ENCODE data around the gene AGPAT3.

Gene AGPAT3

DNA sequence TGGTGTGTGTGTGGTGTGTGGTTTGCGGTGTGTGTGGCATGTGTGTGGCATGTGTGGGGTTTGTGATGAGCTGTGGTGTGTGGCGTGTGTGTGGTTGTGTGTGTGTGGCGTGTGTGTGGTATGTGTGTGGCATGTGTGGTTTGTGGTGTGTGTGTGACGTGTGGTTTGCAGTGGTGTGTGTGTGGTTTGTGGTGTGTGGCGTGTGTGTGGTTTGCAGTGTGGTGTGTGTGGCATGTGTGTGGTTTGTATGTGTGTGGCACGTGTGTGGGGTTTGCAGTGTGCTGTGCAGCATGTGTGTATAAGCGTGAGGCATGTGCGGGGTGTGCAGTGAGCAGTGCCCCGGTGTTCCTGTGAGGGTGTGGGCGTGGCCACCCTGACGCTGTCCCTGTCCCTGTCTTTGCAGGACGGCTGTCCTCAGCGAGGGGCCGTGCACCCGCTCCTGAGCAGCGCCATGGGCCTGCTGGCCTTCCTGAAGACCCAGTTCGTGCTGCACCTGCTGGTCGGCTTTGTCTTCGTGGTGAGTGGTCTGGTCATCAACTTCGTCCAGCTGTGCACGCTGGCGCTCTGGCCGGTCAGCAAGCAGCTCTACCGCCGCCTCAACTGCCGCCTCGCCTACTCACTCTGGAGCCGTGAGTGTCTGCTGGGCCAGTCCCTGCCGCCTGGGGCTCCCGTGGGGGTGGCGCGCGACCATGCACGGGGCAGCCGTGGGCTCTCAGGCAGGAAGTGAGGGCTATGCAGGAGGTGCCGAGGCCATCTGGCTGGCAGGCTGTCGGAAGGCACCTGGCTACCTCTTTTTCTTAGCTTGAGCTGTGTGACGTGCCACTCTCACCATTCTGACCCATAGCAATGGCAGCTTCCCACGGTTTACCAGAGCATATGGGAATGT lies 94.5 kb downstream of the AGPAT3 start:
- TF ChIP-seq, protein P1, sequence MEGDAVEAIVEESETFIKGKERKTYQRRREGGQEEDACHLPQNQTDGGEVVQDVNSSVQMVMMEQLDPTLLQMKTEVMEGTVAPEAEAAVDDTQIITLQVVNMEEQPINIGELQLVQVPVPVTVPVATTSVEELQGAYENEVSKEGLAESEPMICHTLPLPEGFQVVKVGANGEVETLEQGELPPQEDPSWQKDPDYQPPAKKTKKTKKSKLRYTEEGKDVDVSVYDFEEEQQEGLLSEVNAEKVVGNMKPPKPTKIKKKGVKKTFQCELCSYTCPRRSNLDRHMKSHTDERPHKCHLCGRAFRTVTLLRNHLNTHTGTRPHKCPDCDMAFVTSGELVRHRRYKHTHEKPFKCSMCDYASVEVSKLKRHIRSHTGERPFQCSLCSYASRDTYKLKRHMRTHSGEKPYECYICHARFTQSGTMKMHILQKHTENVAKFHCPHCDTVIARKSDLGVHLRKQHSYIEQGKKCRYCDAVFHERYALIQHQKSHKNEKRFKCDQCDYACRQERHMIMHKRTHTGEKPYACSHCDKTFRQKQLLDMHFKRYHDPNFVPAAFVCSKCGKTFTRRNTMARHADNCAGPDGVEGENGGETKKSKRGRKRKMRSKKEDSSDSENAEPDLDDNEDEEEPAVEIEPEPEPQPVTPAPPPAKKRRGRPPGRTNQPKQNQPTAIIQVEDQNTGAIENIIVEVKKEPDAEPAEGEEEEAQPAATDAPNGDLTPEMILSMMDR (IDR thresholded peaks at IDR 0.05; ENCODE audit: insufficient read depth, low read length, missing control alignments): no peak
- ChIA-PET POLR2A (no interaction called here), CTCF (interaction anchor here (1.5 kb wide), 1 partner anchor 16 kb away, joined by 6 read pairs; no protein-coding TSS in a partner anchor)
- H3K4me3 ChIP-seq (ENCODE audit: low read depth, low read length): no peak overlapping the region
- DNase-seq (ENCODE audit: low read depth, low spot score): no peak

GRCh38 chr21:43961382-43961909 lies 96.4 kb downstream of the AGPAT3 start:
- no peak overlapping the region for H3K4me3 ChIP-seq (ENCODE audit: low read depth, low read length)
- TF ChIP-seq, protein P1 (IDR thresholded peaks at IDR 0.05; ENCODE audit: insufficient read depth, low read length, missing control alignments): no peak
- ChIA-PET POLR2A (no interaction called here), CTCF (no interaction called here)
- DNase-seq (ENCODE audit: low read depth, low spot score): no peak

- no peak overlapping the region for H3K4me3 ChIP-seq (ENCODE audit: low read depth, low read length)
- ChIA-PET POLR2A (no interaction called here), CTCF (no interaction called here)
- DNase-seq (ENCODE audit: low read depth, low spot score): no peak
- TF ChIP-seq, protein P1 (IDR thresholded peaks at IDR 0.05; ENCODE audit: insufficient read depth, low read length, missing control alignments): no peak
Observed at GRCh38 chr21:43965911-43966585, 101.0 kb downstream of the AGPAT3 start.

DNA sequence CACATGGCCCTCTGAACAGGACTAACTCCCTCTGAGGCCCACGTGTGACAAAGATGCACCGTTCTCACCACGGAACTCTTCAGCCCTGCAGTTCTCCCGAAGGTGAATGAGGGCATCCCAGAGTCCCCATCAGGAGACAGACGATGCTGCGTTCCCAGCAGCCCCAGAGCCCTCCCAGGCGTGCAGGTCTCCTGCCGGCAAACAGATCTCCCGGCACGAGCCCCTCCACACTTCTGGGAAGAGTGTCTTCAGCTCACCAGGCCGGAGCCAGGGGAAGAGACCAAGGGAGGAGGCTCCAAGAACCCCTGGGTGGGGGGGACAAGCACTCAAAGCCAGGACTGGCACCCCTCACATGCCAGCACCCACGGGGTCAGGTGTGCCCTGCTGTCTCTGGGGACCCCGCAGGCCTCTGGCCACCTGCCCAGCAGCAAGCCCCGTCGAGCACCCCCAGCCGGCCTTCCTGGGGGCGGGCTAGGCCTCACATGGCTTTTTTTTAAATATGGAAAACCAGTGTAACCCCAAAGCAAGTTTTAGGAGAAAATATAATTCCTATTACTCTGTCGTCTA lies 102.0 kb downstream of the AGPAT3 start:
- CTCF ChIA-PET: no interaction called here
- TF ChIP-seq, protein P1 (IDR thresholded peaks at IDR 0.05; ENCODE audit: insufficient read depth, low read length, missing control alignments): no peak
- DNase-seq (ENCODE audit: low read depth, low spot score): no peak
- no peak overlapping the region for H3K4me3 ChIP-seq (ENCODE audit: low read depth, low read length)
- POLR2A ChIA-PET: no interaction called here

DNA sequence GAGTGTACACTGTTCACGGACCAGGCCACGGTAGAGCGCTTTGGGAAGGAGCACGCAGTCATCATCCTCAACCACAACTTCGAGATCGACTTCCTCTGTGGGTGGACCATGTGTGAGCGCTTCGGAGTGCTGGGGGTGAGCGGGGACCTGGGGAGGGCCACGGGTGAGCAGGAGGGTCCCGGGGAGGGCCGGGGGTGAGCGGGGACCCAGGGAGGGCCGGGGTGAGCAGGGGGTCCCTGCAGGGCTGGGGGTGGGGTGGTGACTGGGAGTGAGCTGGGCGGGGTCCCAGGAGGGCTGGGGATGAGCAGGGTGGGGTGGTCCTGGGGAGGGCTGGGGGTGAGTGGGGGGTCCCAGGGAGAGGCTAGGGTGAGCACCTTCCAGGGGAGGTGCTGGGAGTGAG lies 103.0 kb downstream of the AGPAT3 start:
- TF ChIP-seq, protein P1 (IDR thresholded peaks at IDR 0.05; ENCODE audit: insufficient read depth, low read length, missing control alignments): no peak
- H3K4me3 ChIP-seq (ENCODE audit: low read depth, low read length): no peak overlapping the region
- DNase-seq (ENCODE audit: low read depth, low spot score): no peak
- ChIA-PET POLR2A (no interaction called here), CTCF (no interaction called here)
